ENCODE results near the gene RFPL4AL1. TPM values are rescaled to one million over a fixed set of nuclear protein-coding genes. Genes with fewer than 3 reads are reported as not detected.

RFPL4AL1 gene
- total RNA-seq, 1 experiment from 2014 or later, result not detected

GRCh38 chr19:55720801-55721200 is 48.1 kb upstream of the RFPL4AL1 start:
- Histone ChIP-seq H3K14ac (ENCODE audit: insufficient read depth, low read length) (no peak overlapping the region), H3K56ac (ENCODE audit: insufficient read length, low read depth, low read length) (no peak overlapping the region), H2BK120ac (ENCODE audit: low read depth, low read length, poor library complexity, severe bottlenecking) (no peak overlapping the region), H3K4me1 (ENCODE audit: insufficient read depth, low read length) (no peaks in the 10 kb centered on the region), H3K23ac (ENCODE audit: insufficient read length, low read depth, low read length) (no peak overlapping the region), H3K79me2 (ENCODE audit: insufficient read depth, low read length) (no peaks in the 10 kb centered on the region), H3K27me3 (ENCODE audit: insufficient read depth, low read length) (no peaks in the 10 kb centered on the region), H2AFZ (ENCODE audit: low read length) (no peak overlapping the region), H3K9ac (ENCODE audit: extremely low read depth, insufficient read length, low read length) (no peak overlapping the region), H3K18ac (ENCODE audit: insufficient read length, low read depth, low read length) (no peak overlapping the region), H2BK5ac (ENCODE audit: insufficient read length, low read length) (no peak overlapping the region), H2BK20ac (ENCODE audit: low read depth, low read length, poor library complexity, severe bottlenecking) (no peak overlapping the region), H2AK5ac (ENCODE audit: insufficient read length, low read length) (no peak overlapping the region), H3K23me2 (ENCODE audit: insufficient read length, low read depth, low read length, poor library complexity, severe bottlenecking) (no peaks in the 10 kb centered on the region), H4K91ac (ENCODE audit: insufficient read length, low read depth, low read length) (no peak overlapping the region), H3K4ac (ENCODE audit: low read depth, low read length) (no peak overlapping the region), H4K8ac (replicated peaks; ENCODE audit: insufficient read length, low read depth, low read length) (no peak overlapping the region), H2BK12ac (ENCODE audit: insufficient read length, low read depth, low read length) (no peak overlapping the region), H3K27ac (ENCODE audit: insufficient read length, low read depth, low read length) (no peak overlapping the region), H4K5ac (ENCODE audit: insufficient read length, low read depth, low read length) (no peak overlapping the region), H3T11ph (ENCODE audit: low read length) (no peak overlapping the region), H3K9me3 (ENCODE audit: control insufficient read depth, low read depth, low read length) (peaks cover 78% of the 10 kb centered on the region), H3K79me1 (ENCODE audit: insufficient read depth, low read depth, low read length, poor library complexity, severe bottlenecking) (no peaks in the 10 kb centered on the region), H2BK15ac (ENCODE audit: low read depth, low read length) (no peak overlapping the region), H4K20me1 (ENCODE audit: control insufficient read depth, insufficient read depth, insufficient read length) (no peaks in the 10 kb centered on the region), H3K4me2 (ENCODE audit: insufficient read depth, insufficient read length, low read length) (no peak overlapping the region)
- DNase-seq, result no peak
- no CpG with 5 or more reads among the region's 3 CpGs for WGBS (ENCODE audit: extremely low coverage, insufficient read length, low lambda C conversion rate)
- Mint-ChIP-seq H3K4me1 (no peaks in the 10 kb centered on the region), H3K4me3 (no peak overlapping the region), H3K9me3 (peaks cover 87 to 93% of the 10 kb centered on the region in 2 experiments), H3K36me3 (ENCODE audit: insufficient read depth in 1 of 3, low read depth in 3 of 3) (peaks cover 4 to 47% (median 13%) of the 10 kb centered on the region in 3 experiments; a peak in 6 of 7 replicates), H3K27ac (no peak overlapping the region), H3K27me3 (ENCODE audit: low read depth) (peaks cover 13% of the 10 kb centered on the region)
- TF ChIP-seq CTCF (conservative IDR thresholded peaks at IDR 0.05), result no peak

Measured in H9 (cell line).